NB4 (cell line): ENCODE data around the gene GMPR.

Source experiments
- DNase-seq: peaks from one replicate; pipeline ENCODE4 v3.0.0; 2010; ENCODE audit warnings: low read depth
- H3K4me3 ChIP-seq: one replicate; pipeline ENCODE4 v1.5.1; 2011; ENCODE audit warnings: mild to moderate bottlenecking, low read depth, low read length, moderate library complexity
- CTCF ChIP-seq: IDR thresholded peaks from one replicate; pipeline ENCODE4 v1.5.1; 2012; ENCODE audit warnings: low read depth, low read length
- MYC ChIP-seq: IDR thresholded peaks from 2 replicates; pipeline ENCODE4 v1.6.1; 2011; ENCODE audit warnings: low read depth, low read length
- POLR2A ChIP-seq: IDR thresholded peaks from 2 replicates; pipeline ENCODE4 v1.6.1; 2011; ENCODE audit warnings: mild to moderate bottlenecking; ENCODE audit not compliant: insufficient read length; ENCODE audit errors: extremely low read depth
- TF ChIP-seq, protein P1 (sequence below): IDR thresholded peaks from 2 replicates; pipeline ENCODE4 v1.6.1; 2011; ENCODE audit warnings: low read depth, low read length

GMPR gene

DNA sequence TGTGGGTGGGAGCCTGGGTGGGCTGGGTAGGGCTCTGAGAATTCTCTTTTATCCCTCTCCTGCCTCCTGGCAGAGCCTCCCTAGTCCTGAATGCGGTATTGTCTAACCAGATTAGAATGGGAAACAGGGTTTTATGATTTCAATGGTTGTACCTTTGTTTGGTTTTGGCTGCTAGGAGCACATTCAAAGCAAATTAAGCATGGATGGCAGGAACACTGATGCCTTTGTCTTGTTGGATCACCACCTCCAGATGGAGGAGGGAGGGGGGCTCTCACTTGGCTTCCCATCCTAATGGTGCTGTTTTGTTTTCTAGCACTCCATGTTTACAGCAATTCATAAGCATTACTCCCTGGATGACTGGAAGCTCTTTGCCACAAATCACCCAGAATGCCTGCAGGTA is 11.6 kb downstream of the GMPR start:
- no peak for DNase-seq
- TF ChIP-seq POLR2A (no peak), CTCF (no peak)
- no peak overlapping the region for H3K4me3 ChIP-seq

DNA sequence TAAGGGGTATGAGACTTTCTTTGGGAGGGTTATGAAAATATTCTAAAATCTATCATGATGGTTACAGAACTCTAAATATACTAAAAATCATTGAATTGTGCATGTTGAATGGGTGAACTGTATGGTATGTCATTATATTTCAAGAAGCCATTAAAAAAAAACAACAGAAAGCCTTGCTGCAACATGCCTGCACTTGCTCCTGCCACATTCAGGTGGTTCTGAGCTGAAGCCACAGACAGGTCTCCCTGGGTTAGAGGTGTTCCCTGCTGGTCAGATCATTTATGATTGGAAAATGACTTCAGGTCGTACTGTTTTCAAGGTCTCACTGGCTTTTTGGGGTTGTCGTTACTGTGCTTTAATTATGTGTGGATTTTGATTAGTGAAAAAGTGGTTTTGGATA is 13.3 kb downstream of the GMPR start:
- no peak for TF ChIP-seq CTCF
- TF ChIP-seq, protein P1, sequence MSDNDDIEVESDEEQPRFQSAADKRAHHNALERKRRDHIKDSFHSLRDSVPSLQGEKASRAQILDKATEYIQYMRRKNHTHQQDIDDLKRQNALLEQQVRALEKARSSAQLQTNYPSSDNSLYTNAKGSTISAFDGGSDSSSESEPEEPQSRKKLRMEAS, result no peak
- DNase-seq, result no peak

GRCh38 chr6:16252686-16253299 is 14.4 kb downstream of the GMPR start:
- DNase-seq, result no peak
- no peak for TF ChIP-seq MYC
- TF ChIP-seq, protein P1, result no peak
- no peak for TF ChIP-seq POLR2A
- TF ChIP-seq CTCF, result no peak
- H3K4me3 ChIP-seq, result no peak overlapping the region

More for the DNA sequence above, 13.3 kb downstream of the GMPR start:
- no peak overlapping the region for H3K4me3 ChIP-seq

DNA sequence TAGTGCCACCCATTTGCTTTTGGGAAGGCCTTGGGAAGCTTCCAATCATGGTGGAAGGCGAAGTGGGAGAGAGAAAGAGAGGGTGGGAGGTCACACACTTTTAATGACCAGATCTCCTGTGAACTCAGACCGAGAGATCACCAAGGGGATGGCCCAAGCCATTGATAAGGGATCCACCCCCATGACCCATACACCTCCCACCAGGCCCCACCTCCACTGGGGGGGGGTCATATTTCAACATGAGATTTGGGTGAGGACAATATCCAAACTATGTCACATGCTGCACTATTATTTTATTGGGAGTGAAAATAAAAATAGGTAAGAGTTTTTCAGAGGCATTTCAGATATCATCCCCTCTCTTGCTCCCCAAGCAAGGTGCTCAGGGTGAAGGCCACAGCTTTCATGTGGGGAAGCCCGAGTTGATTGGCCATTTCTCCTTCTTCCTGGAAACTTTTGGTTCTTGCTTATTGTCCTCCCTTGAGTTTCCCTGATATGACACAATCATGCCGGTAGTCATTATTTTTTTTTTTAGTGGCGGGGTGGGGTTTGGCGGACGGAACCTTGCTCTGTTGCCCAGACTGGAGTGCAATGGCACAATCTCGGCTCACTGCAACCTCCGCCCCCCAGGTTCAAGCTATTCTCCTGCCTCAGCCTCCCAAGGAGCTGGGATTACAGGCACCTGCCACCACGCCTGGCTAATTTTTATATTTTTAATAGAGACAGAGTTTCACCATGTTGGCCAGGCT is 15.2 kb downstream of the GMPR start:
- H3K4me3 ChIP-seq, result no peak overlapping the region
- TF ChIP-seq CTCF (no peak), MYC (no peak), POLR2A (no peak)
- TF ChIP-seq, protein P1, result no peak
- DNase-seq, result no peak

- H3K4me3 ChIP-seq, result no peak overlapping the region
- TF ChIP-seq POLR2A (no peak), CTCF (no peak), MYC (no peak)
- TF ChIP-seq, protein P1, result no peak
- DNase-seq, result no peak
Observed at GRCh38 chr6:16254535-16254934, 16.1 kb downstream of the GMPR start.

- TF ChIP-seq POLR2A, result no peak
- DNase-seq, result no peak
Observed at GRCh38 chr6:16256781-16257180, 18.4 kb downstream of the GMPR start.

More at GRCh38 chr6:16256781-16257180, 18.4 kb downstream of the GMPR start:
- no peak overlapping the region for H3K4me3 ChIP-seq
